GM23338 (cell line): ENCODE results near the gene ZDHHC17. TPM values are rescaled to one million over a fixed set of nuclear protein-coding genes. Genes with fewer than 3 reads are reported as not detected.

Experiments used
- ATAC-seq: fragments of 200-7000 bp; cut with Tn5 transposase; 3 replicates; pipeline ENCODE4 v1.9.1; 2020
- DNase-seq: peaks from one replicate; pipeline ENCODE4 v3.0.0-alpha.2; 2015; ENCODE audit warnings: low spot score
- H2AFZ ChIP-seq: fragments of 200-600 bp; sonication (generic); 2 replicates; pipeline ENCODE4 v1.8.0; 2016; ENCODE audit warnings: antibody characterized with exemption, mild to moderate bottlenecking, moderate library complexity
- H3F3A ChIP-seq: fragments of 200-600 bp; sonication (generic); replicated peaks from 2 replicates; pipeline ENCODE4 v1.8.0; 2017; ENCODE audit warnings: antibody characterized with exemption, mixed run types, low read depth
- H3K27ac ChIP-seq: fragments of 200-600 bp; sonication (generic); 2 replicates; pipeline ENCODE4 v1.6.1; 2016; ENCODE audit warnings: low read depth
- H3K27me3 ChIP-seq: fragments of 200-600 bp; sonication (generic); 2 replicates; pipeline ENCODE4 v1.8.0; 2016; ENCODE audit warnings: mild to moderate bottlenecking, mixed run types, moderate library complexity; ENCODE audit not compliant: insufficient read depth
- H3K36me3 ChIP-seq: fragments of 200-600 bp; sonication (generic); 2 replicates; pipeline ENCODE4 v1.8.0; 2016; ENCODE audit warnings: mild to moderate bottlenecking; ENCODE audit not compliant: insufficient read depth
- H3K4me1 ChIP-seq: fragments of 200-600 bp; sonication (generic); 2 replicates; pipeline ENCODE4 v1.8.0; 2016; ENCODE audit warnings: mild to moderate bottlenecking, moderate library complexity; ENCODE audit not compliant: insufficient read depth
- H3K4me2 ChIP-seq: fragments of 200-600 bp; sonication (generic); 2 replicates; pipeline ENCODE4 v1.7.1; 2017; ENCODE audit warnings: mixed run types
- H3K4me3 ChIP-seq: fragments of 200-600 bp; sonication (generic); 2 replicates; pipeline ENCODE4 v1.6.1; 2016; ENCODE audit warnings: mixed run types
- H3K79me2 ChIP-seq: fragments of 200-600 bp; sonication (generic); replicated peaks from 2 replicates; pipeline ENCODE4 v1.8.0; 2017; ENCODE audit warnings: mild to moderate bottlenecking; ENCODE audit not compliant: insufficient read depth
- H3K9me2 ChIP-seq: fragments of 200-600 bp; sonication (generic); 2 replicates; pipeline ENCODE4 v1.8.0; 2017; ENCODE audit not compliant: insufficient read depth
- H4K20me1 ChIP-seq: fragments of 200-600 bp; sonication (generic); replicated peaks from 2 replicates; pipeline ENCODE4 v1.8.0; 2017; ENCODE audit warnings: mild to moderate bottlenecking; ENCODE audit not compliant: insufficient read depth
- H3K27ac Mint-ChIP-seq: 2 replicates; pipeline ENCODE4 v1.8.0; 2020; ENCODE audit warnings: inconsistent platforms, mild to moderate bottlenecking, moderate library complexity, mixed read lengths
- H3K27me3 Mint-ChIP-seq: 3 replicates; pipeline ENCODE4 v1.8.0; 2022; ENCODE audit warnings: low read depth, mild to moderate bottlenecking, moderate library complexity, mixed read lengths, inconsistent platforms; ENCODE audit not compliant: insufficient read depth, poor library complexity
- H3K36me3 Mint-ChIP-seq: 3 replicates; pipeline ENCODE4 v1.8.0; 2021; ENCODE audit warnings: low read depth, mild to moderate bottlenecking, inconsistent platforms, moderate library complexity, mixed read lengths
- H3K4me1 Mint-ChIP-seq: 3 replicates; pipeline ENCODE4 v1.8.0; 2020; ENCODE audit warnings: mild to moderate bottlenecking, inconsistent platforms, mixed read lengths
- H3K4me3 Mint-ChIP-seq: 3 replicates; pipeline ENCODE4 v1.8.0; 2021; ENCODE audit warnings: moderate library complexity, mild to moderate bottlenecking, inconsistent platforms, mixed read lengths
- H3K9me3 Mint-ChIP-seq: 3 replicates; pipeline ENCODE4 v1.8.0; 2020; ENCODE audit warnings: moderate library complexity, mild to moderate bottlenecking, inconsistent platforms, mixed read lengths
- CREB1 ChIP-seq: fragments of 250-450 bp; sonication (Bioruptor Pico); IDR thresholded peaks from 2 replicates; pipeline ENCODE4 v1.5.0; 2020; ENCODE audit warnings: low read depth, mild to moderate bottlenecking, moderate library complexity
- JUNB ChIP-seq: IDR thresholded peaks from one replicate; pipeline ENCODE4 v1.6.1; 2016; ENCODE audit warnings: antibody characterized with exemption; ENCODE audit not compliant: unreplicated experiment
- NANOG ChIP-seq: IDR thresholded peaks from 2 replicates; pipeline ENCODE4 v1.6.1; 2016; ENCODE audit warnings: antibody characterized with exemption, borderline replicate concordance
- POLR2AphosphoS5 ChIP-seq: IDR thresholded peaks from 2 replicates; pipeline ENCODE4 v1.6.1; 2016; ENCODE audit warnings: antibody characterized with exemption, low read depth
- STAT1 ChIP-seq: IDR thresholded peaks from one replicate; pipeline ENCODE4 v1.6.1; 2016; ENCODE audit warnings: antibody characterized with exemption; ENCODE audit not compliant: unreplicated experiment
- ZNF331 ChIP-seq: fragments of 250-450 bp; sonication (Bioruptor Pico); IDR thresholded peaks from 2 replicates; pipeline ENCODE4 v1.5.0; 2020; ENCODE audit warnings: low read depth, mild to moderate bottlenecking, moderate library complexity
- polyA plus RNA-seq: library from polyadenylated mRNA; unstranded; fragments of >200 nt; fragmentation: Nextera tagmentation; extraction: Ambion mirVana; gene quantifications from 2 replicates; pipeline ENCODE4 v1.2.1, GENCODE V29; 2016
- total RNA-seq: library from RNA; depleted of rRNA; stranded (reverse); fragments of >200 nt; shearing (Covaris generic); gene quantifications from 2 replicates; pipeline ENCODE4 v1.2.3, GENCODE V29; 2014
- TF ChIP-seq, protein P1 (sequence below): fragments of 250-450 bp; sonication (Bioruptor Pico); IDR thresholded peaks from 2 replicates; pipeline ENCODE4 v1.5.0; 2020; ENCODE audit warnings: mild to moderate bottlenecking, moderate library complexity
- TF ChIP-seq, protein P2 (sequence below), 2 experiments: fragments of 200-600 bp in 1 of 2; sonication (generic) in 1 of 2; conservative IDR thresholded peaks; 2 replicates each; pipeline versions ENCODE4 v1.5.1 to v1.6.1; 2016 to 2017; ENCODE audit warnings: antibody characterized with exemption in 2 of 2, low read depth in 2 of 2, mild to moderate bottlenecking in 2 of 2, moderate library complexity in 1 of 2
- TF ChIP-seq, protein P3 (sequence below): IDR thresholded peaks from 2 replicates; pipeline ENCODE4 v1.6.1; 2016; ENCODE audit warnings: antibody characterized with exemption
- TF ChIP-seq, protein P4 (sequence below): IDR thresholded peaks from one replicate; pipeline ENCODE4 v1.6.1; 2018; ENCODE audit warnings: antibody characterized with exemption; ENCODE audit not compliant: unreplicated experiment

ZDHHC17 gene
- total and polyA plus RNA-seq, 2 experiments from 2014 or later = 15.7 to 43.5 TPM

DNA sequence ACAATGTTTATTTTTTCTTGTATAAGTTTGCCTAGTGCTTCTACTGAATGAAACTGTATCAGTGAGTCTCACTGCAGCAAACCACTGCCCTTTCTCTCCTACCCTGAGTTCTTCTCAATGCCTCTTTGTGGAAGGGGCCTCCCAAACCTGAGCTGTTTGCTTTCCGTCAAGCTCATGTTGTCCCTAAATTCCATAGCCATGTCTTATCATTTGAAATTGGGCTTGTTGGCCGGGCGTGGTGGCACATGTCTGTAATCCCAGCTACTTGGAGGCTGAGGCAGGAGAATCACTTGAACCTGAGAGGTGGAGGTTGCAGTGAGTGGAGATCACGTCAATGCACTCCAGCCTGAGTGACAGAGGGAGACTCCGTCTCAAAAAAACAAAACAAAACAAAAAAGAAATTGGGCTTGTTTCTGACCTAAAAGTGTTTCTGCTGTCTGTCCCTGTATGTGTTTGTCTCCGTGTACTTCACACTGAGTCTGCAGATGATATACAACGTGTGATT is 116.7 kb downstream of the ZDHHC17 start (continued):
- TF ChIP-seq, protein P1, sequence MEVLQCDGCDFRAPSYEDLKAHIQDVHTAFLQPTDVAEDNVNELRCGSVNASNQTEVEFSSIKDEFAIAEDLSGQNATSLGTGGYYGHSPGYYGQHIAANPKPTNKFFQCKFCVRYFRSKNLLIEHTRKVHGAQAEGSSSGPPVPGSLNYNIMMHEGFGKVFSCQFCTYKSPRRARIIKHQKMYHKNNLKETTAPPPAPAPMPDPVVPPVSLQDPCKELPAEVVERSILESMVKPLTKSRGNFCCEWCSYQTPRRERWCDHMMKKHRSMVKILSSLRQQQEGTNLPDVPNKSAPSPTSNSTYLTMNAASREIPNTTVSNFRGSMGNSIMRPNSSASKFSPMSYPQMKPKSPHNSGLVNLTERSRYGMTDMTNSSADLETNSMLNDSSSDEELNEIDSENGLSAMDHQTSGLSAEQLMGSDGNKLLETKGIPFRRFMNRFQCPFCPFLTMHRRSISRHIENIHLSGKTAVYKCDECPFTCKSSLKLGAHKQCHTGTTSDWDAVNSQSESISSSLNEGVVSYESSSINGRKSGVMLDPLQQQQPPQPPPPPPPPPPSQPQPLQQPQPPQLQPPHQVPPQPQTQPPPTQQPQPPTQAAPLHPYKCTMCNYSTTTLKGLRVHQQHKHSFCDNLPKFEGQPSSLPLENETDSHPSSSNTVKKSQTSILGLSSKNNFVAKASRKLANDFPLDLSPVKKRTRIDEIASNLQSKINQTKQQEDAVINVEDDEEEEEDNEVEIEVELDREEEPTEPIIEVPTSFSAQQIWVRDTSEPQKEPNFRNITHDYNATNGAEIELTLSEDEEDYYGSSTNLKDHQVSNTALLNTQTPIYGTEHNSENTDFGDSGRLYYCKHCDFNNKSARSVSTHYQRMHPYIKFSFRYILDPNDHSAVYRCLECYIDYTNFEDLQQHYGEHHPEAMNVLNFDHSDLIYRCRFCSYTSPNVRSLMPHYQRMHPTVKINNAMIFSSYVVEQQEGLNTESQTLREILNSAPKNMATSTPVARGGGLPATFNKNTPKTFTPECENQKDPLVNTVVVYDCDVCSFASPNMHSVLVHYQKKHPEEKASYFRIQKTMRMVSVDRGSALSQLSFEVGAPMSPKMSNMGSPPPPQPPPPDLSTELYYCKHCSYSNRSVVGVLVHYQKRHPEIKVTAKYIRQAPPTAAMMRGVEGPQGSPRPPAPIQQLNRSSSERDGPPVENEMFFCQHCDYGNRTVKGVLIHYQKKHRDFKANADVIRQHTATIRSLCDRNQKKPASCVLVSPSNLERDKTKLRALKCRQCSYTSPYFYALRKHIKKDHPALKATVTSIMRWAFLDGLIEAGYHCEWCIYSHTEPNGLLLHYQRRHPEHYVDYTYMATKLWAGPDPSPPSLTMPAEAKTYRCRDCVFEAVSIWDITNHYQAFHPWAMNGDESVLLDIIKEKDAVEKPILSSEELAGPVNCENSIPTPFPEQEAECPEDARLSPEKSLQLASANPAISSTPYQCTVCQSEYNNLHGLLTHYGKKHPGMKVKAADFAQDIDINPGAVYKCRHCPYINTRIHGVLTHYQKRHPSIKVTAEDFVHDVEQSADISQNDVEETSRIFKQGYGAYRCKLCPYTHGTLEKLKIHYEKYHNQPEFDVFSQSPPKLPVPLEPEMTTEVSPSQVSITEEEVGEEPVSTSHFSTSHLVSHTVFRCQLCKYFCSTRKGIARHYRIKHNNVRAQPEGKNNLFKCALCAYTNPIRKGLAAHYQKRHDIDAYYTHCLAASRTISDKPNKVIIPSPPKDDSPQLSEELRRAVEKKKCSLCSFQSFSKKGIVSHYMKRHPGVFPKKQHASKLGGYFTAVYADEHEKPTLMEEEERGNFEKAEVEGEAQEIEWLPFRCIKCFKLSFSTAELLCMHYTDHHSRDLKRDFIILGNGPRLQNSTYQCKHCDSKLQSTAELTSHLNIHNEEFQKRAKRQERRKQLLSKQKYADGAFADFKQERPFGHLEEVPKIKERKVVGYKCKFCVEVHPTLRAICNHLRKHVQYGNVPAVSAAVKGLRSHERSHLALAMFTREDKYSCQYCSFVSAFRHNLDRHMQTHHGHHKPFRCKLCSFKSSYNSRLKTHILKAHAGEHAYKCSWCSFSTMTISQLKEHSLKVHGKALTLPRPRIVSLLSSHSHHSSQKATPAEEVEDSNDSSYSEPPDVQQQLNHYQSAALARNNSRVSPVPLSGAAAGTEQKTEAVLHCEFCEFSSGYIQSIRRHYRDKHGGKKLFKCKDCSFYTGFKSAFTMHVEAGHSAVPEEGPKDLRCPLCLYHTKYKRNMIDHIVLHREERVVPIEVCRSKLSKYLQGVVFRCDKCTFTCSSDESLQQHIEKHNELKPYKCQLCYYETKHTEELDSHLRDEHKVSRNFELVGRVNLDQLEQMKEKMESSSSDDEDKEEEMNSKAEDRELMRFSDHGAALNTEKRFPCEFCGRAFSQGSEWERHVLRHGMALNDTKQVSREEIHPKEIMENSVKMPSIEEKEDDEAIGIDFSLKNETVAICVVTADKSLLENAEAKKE = no peak
- no peak for TF ChIP-seq STAT1
- TF ChIP-seq, protein P2, sequence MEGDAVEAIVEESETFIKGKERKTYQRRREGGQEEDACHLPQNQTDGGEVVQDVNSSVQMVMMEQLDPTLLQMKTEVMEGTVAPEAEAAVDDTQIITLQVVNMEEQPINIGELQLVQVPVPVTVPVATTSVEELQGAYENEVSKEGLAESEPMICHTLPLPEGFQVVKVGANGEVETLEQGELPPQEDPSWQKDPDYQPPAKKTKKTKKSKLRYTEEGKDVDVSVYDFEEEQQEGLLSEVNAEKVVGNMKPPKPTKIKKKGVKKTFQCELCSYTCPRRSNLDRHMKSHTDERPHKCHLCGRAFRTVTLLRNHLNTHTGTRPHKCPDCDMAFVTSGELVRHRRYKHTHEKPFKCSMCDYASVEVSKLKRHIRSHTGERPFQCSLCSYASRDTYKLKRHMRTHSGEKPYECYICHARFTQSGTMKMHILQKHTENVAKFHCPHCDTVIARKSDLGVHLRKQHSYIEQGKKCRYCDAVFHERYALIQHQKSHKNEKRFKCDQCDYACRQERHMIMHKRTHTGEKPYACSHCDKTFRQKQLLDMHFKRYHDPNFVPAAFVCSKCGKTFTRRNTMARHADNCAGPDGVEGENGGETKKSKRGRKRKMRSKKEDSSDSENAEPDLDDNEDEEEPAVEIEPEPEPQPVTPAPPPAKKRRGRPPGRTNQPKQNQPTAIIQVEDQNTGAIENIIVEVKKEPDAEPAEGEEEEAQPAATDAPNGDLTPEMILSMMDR (conservative IDR thresholded peaks at IDR 0.05; ENCODE audit: low read depth in 2 of 2) = no peak
- TF ChIP-seq, protein P3, sequence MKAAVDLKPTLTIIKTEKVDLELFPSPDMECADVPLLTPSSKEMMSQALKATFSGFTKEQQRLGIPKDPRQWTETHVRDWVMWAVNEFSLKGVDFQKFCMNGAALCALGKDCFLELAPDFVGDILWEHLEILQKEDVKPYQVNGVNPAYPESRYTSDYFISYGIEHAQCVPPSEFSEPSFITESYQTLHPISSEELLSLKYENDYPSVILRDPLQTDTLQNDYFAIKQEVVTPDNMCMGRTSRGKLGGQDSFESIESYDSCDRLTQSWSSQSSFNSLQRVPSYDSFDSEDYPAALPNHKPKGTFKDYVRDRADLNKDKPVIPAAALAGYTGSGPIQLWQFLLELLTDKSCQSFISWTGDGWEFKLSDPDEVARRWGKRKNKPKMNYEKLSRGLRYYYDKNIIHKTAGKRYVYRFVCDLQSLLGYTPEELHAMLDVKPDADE = no peak
- TF ChIP-seq JUNB = no peak

DNA sequence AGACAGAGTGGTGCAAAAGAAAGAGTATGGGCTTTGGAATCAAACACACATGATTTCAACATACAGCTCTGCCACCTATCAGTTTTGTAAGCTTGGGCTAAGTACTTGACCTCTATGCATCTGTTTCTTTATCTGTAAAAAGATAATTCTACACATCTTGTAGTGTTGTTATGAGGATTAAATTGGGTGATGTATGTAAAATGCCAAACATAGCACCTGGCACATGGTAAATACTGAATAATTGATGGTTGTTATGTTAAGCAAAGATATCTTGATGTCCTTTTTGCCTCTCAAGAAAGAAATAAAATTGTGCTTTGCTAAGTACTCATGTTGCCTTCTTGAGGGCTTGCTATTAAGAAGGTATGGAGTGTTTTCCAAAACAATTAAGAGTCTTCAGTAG is 117.2 kb downstream of the ZDHHC17 start:
- Mint-ChIP-seq H3K27ac (no peak overlapping the region), H3K4me3 (no peak overlapping the region), H3K9me3 (no peaks in the 10 kb centered on the region), H3K36me3 (no peaks in the 10 kb centered on the region; the same call in 2 of the 3 replicates), H3K4me1 (peaks cover 28% of the 10 kb centered on the region), H3K27me3 (peaks cover 9% of the 10 kb centered on the region)
- ATAC-seq = no peak
- H3K36me3 ChIP-seq = no peaks in the 10 kb centered on the region
- no peaks in the 10 kb centered on the region for H3K9me2 ChIP-seq
- H3K4me2 ChIP-seq = no peak overlapping the region
- no peak overlapping the region for H3K4me3 ChIP-seq
- H3K79me2 ChIP-seq = peaks cover 15% of the 10 kb centered on the region
- no peaks in the 10 kb centered on the region for H3K27me3 ChIP-seq
- peaks cover 16% of the 10 kb centered on the region for H3K4me1 ChIP-seq
- H2AFZ ChIP-seq = no peak overlapping the region
- DNase-seq = no peak
- H3K27ac ChIP-seq = no peak overlapping the region
- peaks cover 3% of the 10 kb centered on the region; the same call in 1 of the 2 replicates for H3F3A ChIP-seq
- peaks cover 5% of the 10 kb centered on the region; the same call in 1 of the 2 replicates for H4K20me1 ChIP-seq
- TF ChIP-seq, protein P2 (conservative IDR thresholded peaks at IDR 0.05; ENCODE audit: low read depth in 2 of 2) = no peak
- TF ChIP-seq CREB1 (CRISPR knock-in tag) (no peak), ZNF331 (CRISPR knock-in tag) (no peak), NANOG (no peak), JUNB (no peak), POLR2AphosphoS5 (no peak)
- TF ChIP-seq, protein P4, sequence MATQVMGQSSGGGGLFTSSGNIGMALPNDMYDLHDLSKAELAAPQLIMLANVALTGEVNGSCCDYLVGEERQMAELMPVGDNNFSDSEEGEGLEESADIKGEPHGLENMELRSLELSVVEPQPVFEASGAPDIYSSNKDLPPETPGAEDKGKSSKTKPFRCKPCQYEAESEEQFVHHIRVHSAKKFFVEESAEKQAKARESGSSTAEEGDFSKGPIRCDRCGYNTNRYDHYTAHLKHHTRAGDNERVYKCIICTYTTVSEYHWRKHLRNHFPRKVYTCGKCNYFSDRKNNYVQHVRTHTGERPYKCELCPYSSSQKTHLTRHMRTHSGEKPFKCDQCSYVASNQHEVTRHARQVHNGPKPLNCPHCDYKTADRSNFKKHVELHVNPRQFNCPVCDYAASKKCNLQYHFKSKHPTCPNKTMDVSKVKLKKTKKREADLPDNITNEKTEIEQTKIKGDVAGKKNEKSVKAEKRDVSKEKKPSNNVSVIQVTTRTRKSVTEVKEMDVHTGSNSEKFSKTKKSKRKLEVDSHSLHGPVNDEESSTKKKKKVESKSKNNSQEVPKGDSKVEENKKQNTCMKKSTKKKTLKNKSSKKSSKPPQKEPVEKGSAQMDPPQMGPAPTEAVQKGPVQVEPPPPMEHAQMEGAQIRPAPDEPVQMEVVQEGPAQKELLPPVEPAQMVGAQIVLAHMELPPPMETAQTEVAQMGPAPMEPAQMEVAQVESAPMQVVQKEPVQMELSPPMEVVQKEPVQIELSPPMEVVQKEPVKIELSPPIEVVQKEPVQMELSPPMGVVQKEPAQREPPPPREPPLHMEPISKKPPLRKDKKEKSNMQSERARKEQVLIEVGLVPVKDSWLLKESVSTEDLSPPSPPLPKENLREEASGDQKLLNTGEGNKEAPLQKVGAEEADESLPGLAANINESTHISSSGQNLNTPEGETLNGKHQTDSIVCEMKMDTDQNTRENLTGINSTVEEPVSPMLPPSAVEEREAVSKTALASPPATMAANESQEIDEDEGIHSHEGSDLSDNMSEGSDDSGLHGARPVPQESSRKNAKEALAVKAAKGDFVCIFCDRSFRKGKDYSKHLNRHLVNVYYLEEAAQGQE = no peak
